Measurements from ENCODE around the gene MICALL2. TPM values are rescaled to one million over a fixed set of nuclear protein-coding genes. Genes with fewer than 3 reads are reported as not detected.
A peak's percentile ranks its signal among the peaks of the same experiment; 100 is the strongest.

Gene MICALL2
- total RNA-seq, 8 experiments from 2014 or later: 1.4 to 16.7 (median 6.5) TPM

DNA sequence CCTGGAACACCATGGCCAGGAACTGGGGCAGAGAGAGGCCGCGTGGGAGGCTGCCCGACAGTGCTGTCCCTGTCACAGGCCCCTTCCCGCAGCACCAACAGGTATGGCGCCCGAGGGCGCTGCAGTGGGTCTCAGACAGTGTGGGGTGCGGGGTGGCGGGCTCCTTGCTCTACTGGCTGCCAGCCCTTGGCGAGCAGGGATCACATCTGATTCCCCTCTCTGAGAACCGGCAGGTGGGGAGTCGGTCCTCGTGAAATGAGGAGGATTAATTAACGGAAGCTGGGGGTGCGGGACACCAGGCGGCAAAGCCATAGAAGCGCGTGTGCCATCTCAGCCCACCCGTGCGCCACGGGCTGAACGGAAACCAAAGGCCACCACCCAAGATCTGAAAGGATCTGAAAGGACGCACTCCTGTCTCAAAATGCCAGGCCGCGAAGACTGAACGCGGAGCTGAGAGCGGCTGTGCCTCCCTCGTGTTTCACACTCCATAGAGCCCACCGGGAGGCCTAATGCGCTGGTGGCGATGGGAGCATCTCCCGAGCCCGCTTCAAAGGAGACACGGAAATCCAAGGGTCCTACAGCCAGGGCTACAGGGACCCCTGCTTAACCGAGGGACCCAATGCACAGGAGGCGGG, 38.1 kb upstream of the MICALL2 start:
- no peak for ATAC-seq (replicated peaks in 6 of 8)

DNA sequence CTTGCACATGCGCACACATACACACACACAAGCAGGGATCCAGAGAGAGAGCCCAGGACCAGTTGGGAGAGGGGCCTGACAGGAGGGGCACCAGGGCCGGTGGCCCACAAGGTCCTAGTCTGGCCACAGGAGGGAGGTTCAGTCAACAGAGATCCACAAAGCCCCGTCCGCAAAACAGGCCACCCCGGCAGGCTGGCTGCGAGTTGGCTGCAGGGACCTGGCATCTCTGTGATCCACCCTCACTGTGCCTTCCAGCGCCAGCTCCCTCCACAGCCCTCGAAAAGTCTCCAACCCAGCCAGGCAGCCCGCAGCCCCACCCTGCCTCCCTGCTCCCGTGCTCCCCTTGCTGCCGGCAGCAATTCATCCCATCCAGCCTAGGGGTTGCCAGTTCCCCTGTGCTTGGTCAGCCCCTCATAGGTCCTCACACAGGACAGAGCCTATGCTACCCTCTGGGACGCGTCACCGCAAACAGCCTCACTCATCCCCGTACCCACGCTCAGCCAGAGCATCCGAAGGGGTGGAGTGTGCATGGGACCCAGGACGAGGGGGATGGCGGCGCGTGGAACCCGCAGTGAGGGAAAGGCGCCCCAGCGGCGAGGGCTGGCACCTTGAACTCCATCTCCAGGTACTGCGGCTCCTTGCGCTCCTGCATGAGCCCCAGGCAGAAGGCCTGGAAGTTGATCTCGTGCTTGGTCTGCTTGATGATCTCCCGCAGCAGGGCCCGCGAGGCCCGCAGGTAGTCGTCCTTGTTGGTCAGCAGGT, 37.4 kb upstream of the MICALL2 start:
- Histone ChIP-seq H3K4me1 (replicated peaks in 1 of 2) (no peaks in the 10 kb centered on the region), H3K27ac (no peak overlapping the region), H3K4me3 (no peak overlapping the region)
- WGBS, 10 experiments: 88 to 100% (median 91%) methylated on average over 2 to 6 of the region's 33 CpGs; no CpG with 5 or more reads in 7 of the 10 experiments
- ATAC-seq (replicated peaks in 6 of 8): no peak
- in situ Hi-C loops (cut with MboI; ENCODE audit: low pct_unique_long_range_greater_than_20kb in 2 of 9, low sequenced_read_pairs in 9 of 9, unreplicated experiment in 9 of 9): no loop called here

More for the DNA sequence above, 38.1 kb upstream of the MICALL2 start:
- H3K4me1 ChIP-seq (replicated peaks in 1 of 2): no peaks in the 10 kb centered on the region
- no peak overlapping the region for H3K27ac ChIP-seq
- in situ Hi-C loops (cut with MboI; ENCODE audit: low pct_unique_long_range_greater_than_20kb in 2 of 9, low sequenced_read_pairs in 9 of 9, unreplicated experiment in 9 of 9): no loop called here
- 78 to 100% (median 98%) methylated on average over 1 to 7 of the region's 37 CpGs; no CpG with 5 or more reads in 4 of the 10 experiments for WGBS, 10 experiments
- H3K4me3 ChIP-seq: no peak overlapping the region

- in situ Hi-C loops (cut with MboI; ENCODE audit: low pct_unique_long_range_greater_than_20kb in 2 of 9, low sequenced_read_pairs in 9 of 9, unreplicated experiment in 9 of 9): no loop called here
Observed at GRCh38 chr7:1495564-1496242, 36.4 kb upstream of the MICALL2 start.

DNA sequence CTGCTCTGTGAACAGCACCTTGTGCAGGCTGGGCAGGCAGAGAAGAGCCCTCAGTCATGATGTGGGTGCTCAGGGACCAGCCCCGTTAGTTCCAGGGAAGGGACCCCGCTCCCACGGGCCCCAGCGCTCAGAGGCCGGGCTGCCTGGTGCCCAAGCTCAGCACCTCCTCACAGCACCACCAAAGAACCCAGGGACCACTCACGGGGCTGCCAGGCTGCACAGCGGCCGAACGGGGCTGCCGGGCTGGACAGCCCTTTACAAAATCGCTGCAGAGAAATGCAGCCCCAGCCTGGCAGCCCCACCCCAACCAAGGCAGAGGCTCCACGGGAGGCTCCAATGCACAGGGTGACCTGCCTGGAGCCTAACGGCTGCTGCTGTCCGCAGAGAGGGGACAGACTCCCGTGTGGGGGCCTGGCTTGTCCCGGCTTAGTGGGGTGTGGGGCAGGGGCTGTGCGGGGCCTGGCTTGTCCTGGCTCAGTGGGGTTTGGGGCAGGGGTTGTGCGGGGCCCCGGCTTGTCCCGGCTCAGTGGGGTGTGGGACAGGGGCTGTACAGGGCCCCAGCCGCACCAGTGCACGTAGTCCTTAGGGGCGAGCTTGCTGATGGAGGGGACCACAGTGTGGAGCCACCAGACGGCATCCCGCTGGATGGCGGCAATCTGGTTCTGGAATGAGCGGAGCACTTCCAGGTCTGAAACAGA, 35.7 kb upstream of the MICALL2 start:
- Histone ChIP-seq H3K4me1 (replicated peaks in 1 of 2) (no peaks in the 10 kb centered on the region), H3K4me3 (no peak overlapping the region), H3K27ac (no peak overlapping the region)
- ATAC-seq (replicated peaks in 6 of 8): peak in 5 of 8 experiments; percentile 4 to 10 (median 5)
- WGBS, 10 experiments: 91 to 100% methylated on average over 1 to 4 of the region's 27 CpGs; no CpG with 5 or more reads in 8 of the 10 experiments
- in situ Hi-C loops (cut with MboI; ENCODE audit: low pct_unique_long_range_greater_than_20kb in 2 of 9, low sequenced_read_pairs in 9 of 9, unreplicated experiment in 9 of 9): no loop called here

More at GRCh38 chr7:1495564-1496242, 36.4 kb upstream of the MICALL2 start:
- ATAC-seq (replicated peaks in 6 of 8): peak in 3 of 8 experiments; percentile 1 to 9 (median 7)
- no peaks in the 10 kb centered on the region for H3K4me1 ChIP-seq (replicated peaks in 1 of 2)
- H3K4me3 ChIP-seq: no peak overlapping the region
- 73 to 88% (median 82%) methylated on average over 1 to 15 of the region's 34 CpGs; no CpG with 5 or more reads in 6 of the 10 experiments for WGBS, 10 experiments
- no peak overlapping the region for H3K27ac ChIP-seq

- Histone ChIP-seq H3K4me1 (replicated peaks in 1 of 2) (no peaks in the 10 kb centered on the region), H3K4me3 (no peak overlapping the region), H3K27ac (no peak overlapping the region)
- in situ Hi-C loops (cut with MboI; ENCODE audit: low pct_unique_long_range_greater_than_20kb in 2 of 9, low sequenced_read_pairs in 9 of 9, unreplicated experiment in 9 of 9): no loop called here
- peak in 2 of 8 experiments; percentile 3 to 4 for ATAC-seq (replicated peaks in 6 of 8)
- WGBS, 10 experiments: no CpG with 5 or more reads among the region's 25 CpGs
Observed at GRCh38 chr7:1494447-1494846, 35.2 kb upstream of the MICALL2 start.

- peak in 1 of 8 experiments; percentile 9 for ATAC-seq (replicated peaks in 6 of 8)
- no peak overlapping the region for H3K27ac ChIP-seq
- H3K4me1 ChIP-seq (replicated peaks in 1 of 2): no peaks in the 10 kb centered on the region
- in situ Hi-C loops (cut with MboI; ENCODE audit: low pct_unique_long_range_greater_than_20kb in 2 of 9, low sequenced_read_pairs in 9 of 9, unreplicated experiment in 9 of 9): no loop called here
- 20 to 99% (median 90%) methylated on average over 1 to 13 of the region's 26 CpGs; no CpG with 5 or more reads in 7 of the 10 experiments for WGBS, 10 experiments
- no peak overlapping the region for H3K4me3 ChIP-seq
Observed at GRCh38 chr7:1493571-1493970, 34.3 kb upstream of the MICALL2 start.

DNA sequence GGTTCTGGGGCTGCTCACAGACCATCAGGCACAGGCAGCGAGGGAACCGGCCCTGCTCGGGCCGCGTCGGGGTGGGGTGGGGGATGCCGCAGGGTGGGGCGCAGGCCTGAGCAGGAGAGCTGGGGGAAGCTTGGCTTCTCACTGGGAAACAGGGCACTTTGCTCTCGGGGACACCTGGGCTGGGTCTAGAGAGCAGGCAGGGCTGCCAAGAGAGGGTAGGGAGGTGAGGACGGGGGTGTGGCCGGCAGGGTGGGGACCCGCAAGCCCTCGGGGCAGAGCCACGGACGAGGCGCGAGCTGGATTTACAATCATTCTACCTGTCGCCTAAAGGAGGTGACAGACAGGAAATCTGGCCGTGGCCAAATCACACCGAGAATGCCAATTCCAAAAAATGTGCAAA, 33.9 kb upstream of the MICALL2 start:
- Histone ChIP-seq H3K4me3 (no peak overlapping the region), H3K27ac (no peak overlapping the region), H3K4me1 (replicated peaks in 1 of 2) (no peaks in the 10 kb centered on the region)
- in situ Hi-C loops (cut with MboI; ENCODE audit: low pct_unique_long_range_greater_than_20kb in 2 of 9, low sequenced_read_pairs in 9 of 9, unreplicated experiment in 9 of 9): no loop called here
- WGBS, 10 experiments: no CpG with 5 or more reads among the region's 20 CpGs
- peak in 1 of 8 experiments; percentile 22 for ATAC-seq (replicated peaks in 6 of 8)

- Histone ChIP-seq H3K4me1 (replicated peaks in 1 of 2) (no peaks in the 10 kb centered on the region), H3K27ac (no peak overlapping the region), H3K4me3 (no peak overlapping the region)
- ATAC-seq (replicated peaks in 6 of 8): no peak
- in situ Hi-C loops (cut with MboI; ENCODE audit: low pct_unique_long_range_greater_than_20kb in 2 of 9, low sequenced_read_pairs in 9 of 9, unreplicated experiment in 9 of 9): no loop called here
- 73 to 100% (median 94%) methylated on average over 2 to 8 of the region's 33 CpGs; no CpG with 5 or more reads in 3 of the 10 experiments for WGBS, 10 experiments
Observed at GRCh38 chr7:1492640-1493039, 33.4 kb upstream of the MICALL2 start.

DNA sequence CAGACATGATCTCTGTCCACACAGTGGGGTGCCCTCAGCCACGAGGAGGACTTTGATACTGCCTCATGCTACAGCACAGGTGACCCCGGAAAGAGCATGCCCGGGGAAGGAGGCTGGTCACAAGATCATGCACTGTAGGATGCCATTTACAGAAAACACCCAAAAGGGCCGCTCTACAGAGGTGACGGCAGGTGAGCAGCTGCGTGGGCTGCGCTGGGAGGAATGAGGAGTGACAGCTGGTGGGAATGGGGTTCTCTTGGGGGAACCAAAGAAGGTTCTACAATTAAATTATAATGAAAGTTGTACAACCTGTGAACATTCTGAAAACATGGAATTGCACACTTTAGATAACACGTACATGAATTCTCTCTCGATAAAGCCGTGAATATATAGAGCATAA, 33.0 kb upstream of the MICALL2 start:
- ATAC-seq (replicated peaks in 6 of 8): no peak
- 83 to 100% (median 97%) methylated on average over 1 to 8 of the region's 10 CpGs; no CpG with 5 or more reads in 2 of the 10 experiments for WGBS, 10 experiments
- H3K4me3 ChIP-seq: no peak overlapping the region

GRCh38 chr7:1490837-1491236, 31.6 kb upstream of the MICALL2 start:
- H3K27ac ChIP-seq: no peak overlapping the region
- in situ Hi-C loops (cut with MboI; ENCODE audit: low pct_unique_long_range_greater_than_20kb in 2 of 9, low sequenced_read_pairs in 9 of 9, unreplicated experiment in 9 of 9): no loop called here
- no peaks in the 10 kb centered on the region for H3K4me1 ChIP-seq (replicated peaks in 1 of 2)
- ATAC-seq (replicated peaks in 6 of 8): no peak
- H3K4me3 ChIP-seq: no peak overlapping the region
- WGBS, 10 experiments: 87 to 100% (median 95%) methylated on average over 1 to 16 of the region's 19 CpGs; no CpG with 5 or more reads in 4 of the 10 experiments

More for the DNA sequence above, 33.0 kb upstream of the MICALL2 start:
- Histone ChIP-seq H3K27ac (no peak overlapping the region), H3K4me1 (replicated peaks in 1 of 2) (no peaks in the 10 kb centered on the region)
- in situ Hi-C loops (cut with MboI; ENCODE audit: low pct_unique_long_range_greater_than_20kb in 2 of 9, low sequenced_read_pairs in 9 of 9, unreplicated experiment in 9 of 9): no loop called here

DNA sequence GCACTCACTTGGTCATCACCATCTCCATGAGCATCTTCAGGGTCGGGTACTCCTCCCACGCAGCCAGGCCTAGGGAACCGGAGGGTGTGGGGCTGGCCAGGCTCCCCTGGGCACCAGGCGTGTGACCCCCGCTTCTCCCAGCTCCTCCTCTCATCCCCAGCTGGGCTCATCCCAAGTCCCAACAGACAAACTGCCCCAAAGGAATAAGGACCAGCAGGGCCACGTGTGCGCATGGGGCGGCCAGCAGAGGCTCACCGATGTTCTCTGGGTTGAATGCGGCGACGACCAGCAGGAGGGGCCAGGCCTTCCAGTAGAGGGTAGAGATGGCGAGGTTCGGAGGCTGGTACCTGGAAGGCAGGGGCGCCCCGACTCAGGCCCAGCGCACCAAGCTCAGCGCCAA, 30.1 kb upstream of the MICALL2 start:
- no peak for ATAC-seq (replicated peaks in 6 of 8)
- in situ Hi-C loops (cut with MboI; ENCODE audit: low pct_unique_long_range_greater_than_20kb in 2 of 9, low sequenced_read_pairs in 9 of 9, unreplicated experiment in 9 of 9): no loop called here
- no peak overlapping the region for H3K4me3 ChIP-seq
- H3K27ac ChIP-seq: no peak overlapping the region
- WGBS, 10 experiments: 88 to 91% methylated on average over 9 to 10 of the region's 18 CpGs; no CpG with 5 or more reads in 8 of the 10 experiments
- H3K4me1 ChIP-seq (replicated peaks in 1 of 2): no peaks in the 10 kb centered on the region

GRCh38 chr7:1488016-1488415, 28.7 kb upstream of the MICALL2 start:
- H3K27ac ChIP-seq: no peak overlapping the region
- in situ Hi-C loops (cut with MboI; ENCODE audit: low pct_unique_long_range_greater_than_20kb in 2 of 9, low sequenced_read_pairs in 9 of 9, unreplicated experiment in 9 of 9): no loop called here
- WGBS, 10 experiments: 67 to 100% (median 91%) methylated on average over 1 to 8 of the region's 20 CpGs; no CpG with 5 or more reads in 3 of the 10 experiments
- no peaks in the 10 kb centered on the region for H3K4me1 ChIP-seq (replicated peaks in 1 of 2)
- ATAC-seq (replicated peaks in 6 of 8): no peak
- H3K4me3 ChIP-seq: no peak overlapping the region
